ENCODE data around the gene ITGA7.

Gene ITGA7

GRCh38 chr12:55744340-55745030 lies 36.8 kb upstream of the ITGA7 start:
- peak overlapping the region; percentile 76 for H3K27ac ChIP-seq

GRCh38 chr12:55743406-55744339 lies 36.0 kb upstream of the ITGA7 start:
- TF ChIP-seq CTCF (conservative IDR thresholded peaks at IDR 0.05) (peak; percentile 24), ZFX (IDR thresholded peaks at IDR 0.05) (no peak)
- peak overlapping the region; percentile 76 for H3K27ac ChIP-seq

More at GRCh38 chr12:55744340-55745030, 36.8 kb upstream of the ITGA7 start:
- no peak for TF ChIP-seq ZFX (IDR thresholded peaks at IDR 0.05)
- TF ChIP-seq CTCF (conservative IDR thresholded peaks at IDR 0.05) = no peak

GRCh38 chr12:55742719-55743405 lies 35.2 kb upstream of the ITGA7 start, which contains the start of gene GDF11:
GDF11 (plus strand) TSS chr12:55743122; CDS start chr12:55743317, 195 bp downstream.
- no peak for TF ChIP-seq ZFX (IDR thresholded peaks at IDR 0.05)
- TF ChIP-seq CTCF (conservative IDR thresholded peaks at IDR 0.05) = no peak
- peak within 1 kb of the TSS; percentile 76 for H3K27ac ChIP-seq

- H3K27ac ChIP-seq = no peak overlapping the region
- TF ChIP-seq ZFX (IDR thresholded peaks at IDR 0.05) = no peak
- no peak for TF ChIP-seq CTCF (conservative IDR thresholded peaks at IDR 0.05)
Measured at GRCh38 chr12:55741931-55742680, 34.4 kb upstream of the ITGA7 start.

GRCh38 chr12:55739025-55739378 lies 31.3 kb upstream of the ITGA7 start:
- no peak overlapping the region for H3K27ac ChIP-seq
- peak; percentile 53 for TF ChIP-seq CTCF (conservative IDR thresholded peaks at IDR 0.05)
- no peak for TF ChIP-seq ZFX (IDR thresholded peaks at IDR 0.05)

- peak overlapping the region; percentile 1; the same call in 1 of the 2 replicates for H3K27ac ChIP-seq
- TF ChIP-seq CTCF (conservative IDR thresholded peaks at IDR 0.05) (peak; percentile 85), ZFX (IDR thresholded peaks at IDR 0.05) (no peak)
Measured at GRCh38 chr12:55738123-55739024, 30.7 kb upstream of the ITGA7 start.
